Adrenal gland (tissue), 5 donors: ENCODE results near the gene PFN1.

Experiments used
- POLR2A ChIP-seq, 2 donors: fragments of 450-650 bp; IDR thresholded peaks; one replicate each; pipeline ENCODE4 v1.6.1; 2017; ENCODE audit warnings: antibody characterized with exemption in 2 of 2, mild to moderate bottlenecking in 2 of 2, moderate library complexity in 1 of 2
- TF ChIP-seq, protein P1 (sequence below), 6 experiments: fragments of 450-650 bp in 4 of 6; fragments of 200-600 bp in 2 of 6; sonication (generic) in 1 of 6; IDR thresholded peaks; 1 replicate in 5 of 6; 2 replicates in 1 of 6; pipeline versions ENCODE4 v1.5.1 to v1.8.0; 2016 to 2021; ENCODE audit warnings: antibody characterized with exemption in 6 of 6, mild to moderate bottlenecking in 2 of 6, moderate library complexity in 1 of 6
- donor health status: DM: no; HTN: no; CAD: no.

DNA sequence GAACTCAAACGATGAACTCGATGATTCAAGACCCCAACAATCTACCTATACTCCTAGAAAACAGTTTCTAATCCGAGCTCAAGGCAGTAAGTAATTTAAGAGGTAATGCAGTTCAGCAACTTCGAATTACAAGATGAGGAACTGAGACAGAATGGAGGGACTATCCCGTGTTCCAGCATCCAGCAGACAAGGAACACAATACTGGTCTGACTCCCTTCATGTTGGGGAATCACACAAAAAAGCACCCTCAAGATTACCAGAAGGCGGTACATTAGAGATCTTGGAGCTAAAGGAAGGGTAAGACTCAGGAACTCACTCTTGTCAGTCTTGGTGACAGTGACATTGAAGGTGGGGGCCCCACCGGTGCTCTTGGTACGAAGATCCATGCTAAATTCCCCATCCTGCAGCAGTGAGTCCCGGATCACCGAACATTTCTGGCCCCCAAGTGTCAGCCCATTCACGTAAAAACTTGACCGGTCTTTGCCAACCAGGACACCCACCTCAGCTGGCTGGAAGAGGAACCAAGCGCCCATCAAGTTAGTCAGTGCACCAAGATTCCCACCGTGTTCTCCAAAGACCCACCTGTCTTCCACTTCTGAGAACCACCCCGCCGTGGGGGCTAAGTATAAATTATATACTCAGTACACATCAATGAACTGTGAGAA is 1.9 kb downstream of the PFN1 start:
- TF ChIP-seq POLR2A (IDR thresholded peaks at IDR 0.05) = no peak
- TF ChIP-seq, protein P1, sequence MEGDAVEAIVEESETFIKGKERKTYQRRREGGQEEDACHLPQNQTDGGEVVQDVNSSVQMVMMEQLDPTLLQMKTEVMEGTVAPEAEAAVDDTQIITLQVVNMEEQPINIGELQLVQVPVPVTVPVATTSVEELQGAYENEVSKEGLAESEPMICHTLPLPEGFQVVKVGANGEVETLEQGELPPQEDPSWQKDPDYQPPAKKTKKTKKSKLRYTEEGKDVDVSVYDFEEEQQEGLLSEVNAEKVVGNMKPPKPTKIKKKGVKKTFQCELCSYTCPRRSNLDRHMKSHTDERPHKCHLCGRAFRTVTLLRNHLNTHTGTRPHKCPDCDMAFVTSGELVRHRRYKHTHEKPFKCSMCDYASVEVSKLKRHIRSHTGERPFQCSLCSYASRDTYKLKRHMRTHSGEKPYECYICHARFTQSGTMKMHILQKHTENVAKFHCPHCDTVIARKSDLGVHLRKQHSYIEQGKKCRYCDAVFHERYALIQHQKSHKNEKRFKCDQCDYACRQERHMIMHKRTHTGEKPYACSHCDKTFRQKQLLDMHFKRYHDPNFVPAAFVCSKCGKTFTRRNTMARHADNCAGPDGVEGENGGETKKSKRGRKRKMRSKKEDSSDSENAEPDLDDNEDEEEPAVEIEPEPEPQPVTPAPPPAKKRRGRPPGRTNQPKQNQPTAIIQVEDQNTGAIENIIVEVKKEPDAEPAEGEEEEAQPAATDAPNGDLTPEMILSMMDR (IDR thresholded peaks at IDR 0.05) = no peak
